ENCODE data around the gene KCNAB2.

DNA sequence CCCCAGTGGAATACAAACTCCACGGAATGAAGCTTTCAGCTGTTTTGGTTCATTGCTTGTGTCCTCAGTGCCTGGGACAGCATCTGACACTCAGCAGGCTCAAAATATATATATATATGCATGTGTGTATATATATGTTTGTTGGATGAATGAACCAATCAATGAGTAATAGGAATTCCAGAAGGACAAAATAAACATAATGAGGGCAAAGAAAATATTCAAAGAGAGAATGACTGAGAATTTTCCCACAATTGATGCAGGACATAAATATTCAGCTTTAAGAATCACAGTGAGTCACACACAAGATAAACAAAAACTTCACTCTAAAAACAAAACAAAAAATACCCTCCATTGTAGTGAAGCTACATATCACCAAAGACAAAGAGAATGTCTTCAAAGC is 70.4 kb downstream of the KCNAB2 start:
- TF ChIP-seq, protein P1, sequence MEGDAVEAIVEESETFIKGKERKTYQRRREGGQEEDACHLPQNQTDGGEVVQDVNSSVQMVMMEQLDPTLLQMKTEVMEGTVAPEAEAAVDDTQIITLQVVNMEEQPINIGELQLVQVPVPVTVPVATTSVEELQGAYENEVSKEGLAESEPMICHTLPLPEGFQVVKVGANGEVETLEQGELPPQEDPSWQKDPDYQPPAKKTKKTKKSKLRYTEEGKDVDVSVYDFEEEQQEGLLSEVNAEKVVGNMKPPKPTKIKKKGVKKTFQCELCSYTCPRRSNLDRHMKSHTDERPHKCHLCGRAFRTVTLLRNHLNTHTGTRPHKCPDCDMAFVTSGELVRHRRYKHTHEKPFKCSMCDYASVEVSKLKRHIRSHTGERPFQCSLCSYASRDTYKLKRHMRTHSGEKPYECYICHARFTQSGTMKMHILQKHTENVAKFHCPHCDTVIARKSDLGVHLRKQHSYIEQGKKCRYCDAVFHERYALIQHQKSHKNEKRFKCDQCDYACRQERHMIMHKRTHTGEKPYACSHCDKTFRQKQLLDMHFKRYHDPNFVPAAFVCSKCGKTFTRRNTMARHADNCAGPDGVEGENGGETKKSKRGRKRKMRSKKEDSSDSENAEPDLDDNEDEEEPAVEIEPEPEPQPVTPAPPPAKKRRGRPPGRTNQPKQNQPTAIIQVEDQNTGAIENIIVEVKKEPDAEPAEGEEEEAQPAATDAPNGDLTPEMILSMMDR (IDR thresholded peaks at IDR 0.05; ENCODE audit: low read depth, low read length, poor library complexity, severe bottlenecking), result no peak
- TF ChIP-seq EZH2phosphoT487 (IDR thresholded peaks at IDR 0.05; ENCODE audit: borderline replicate concordance, low read length), result no peak
